ENCODE data around the gene CLSTN1.

Gene CLSTN1

DNA sequence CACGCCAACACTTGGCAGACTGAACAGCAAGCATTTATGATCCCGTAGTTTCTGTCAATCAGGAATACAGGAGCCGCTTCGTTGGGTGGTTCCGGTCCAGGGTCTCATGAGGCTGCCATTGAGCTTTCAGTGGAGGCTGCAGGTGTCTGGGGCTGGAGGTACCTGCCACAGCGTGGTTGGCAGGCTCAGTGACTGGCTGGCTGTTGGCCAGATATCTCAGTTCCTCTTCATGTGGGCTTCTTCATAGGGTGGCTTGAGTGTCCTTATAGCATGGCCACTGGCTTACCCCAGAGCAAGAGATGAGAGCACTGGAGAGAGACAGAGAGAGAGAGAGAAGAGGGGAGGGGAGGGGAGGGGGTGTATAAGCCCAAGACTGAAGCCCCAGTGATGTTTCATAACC, 142.9 kb downstream of the CLSTN1 start:
- H3K36me3 Mint-ChIP-seq (ENCODE audit: low read depth): no peaks in the 10 kb centered on the region
- H3K27me3 Mint-ChIP-seq (ENCODE audit: low read depth): peaks cover 9% of the 10 kb centered on the region
- TF ChIP-seq, protein P1, sequence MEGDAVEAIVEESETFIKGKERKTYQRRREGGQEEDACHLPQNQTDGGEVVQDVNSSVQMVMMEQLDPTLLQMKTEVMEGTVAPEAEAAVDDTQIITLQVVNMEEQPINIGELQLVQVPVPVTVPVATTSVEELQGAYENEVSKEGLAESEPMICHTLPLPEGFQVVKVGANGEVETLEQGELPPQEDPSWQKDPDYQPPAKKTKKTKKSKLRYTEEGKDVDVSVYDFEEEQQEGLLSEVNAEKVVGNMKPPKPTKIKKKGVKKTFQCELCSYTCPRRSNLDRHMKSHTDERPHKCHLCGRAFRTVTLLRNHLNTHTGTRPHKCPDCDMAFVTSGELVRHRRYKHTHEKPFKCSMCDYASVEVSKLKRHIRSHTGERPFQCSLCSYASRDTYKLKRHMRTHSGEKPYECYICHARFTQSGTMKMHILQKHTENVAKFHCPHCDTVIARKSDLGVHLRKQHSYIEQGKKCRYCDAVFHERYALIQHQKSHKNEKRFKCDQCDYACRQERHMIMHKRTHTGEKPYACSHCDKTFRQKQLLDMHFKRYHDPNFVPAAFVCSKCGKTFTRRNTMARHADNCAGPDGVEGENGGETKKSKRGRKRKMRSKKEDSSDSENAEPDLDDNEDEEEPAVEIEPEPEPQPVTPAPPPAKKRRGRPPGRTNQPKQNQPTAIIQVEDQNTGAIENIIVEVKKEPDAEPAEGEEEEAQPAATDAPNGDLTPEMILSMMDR (IDR thresholded peaks at IDR 0.05; ENCODE audit: unreplicated experiment in 3 of 3): no peak
- H3K9me3 Mint-ChIP-seq: no peaks in the 10 kb centered on the region
- H3K27ac Mint-ChIP-seq: no peak overlapping the region
- H3K4me1 Mint-ChIP-seq: no peaks in the 10 kb centered on the region
- no peak overlapping the region for H3K4me3 Mint-ChIP-seq

DNA sequence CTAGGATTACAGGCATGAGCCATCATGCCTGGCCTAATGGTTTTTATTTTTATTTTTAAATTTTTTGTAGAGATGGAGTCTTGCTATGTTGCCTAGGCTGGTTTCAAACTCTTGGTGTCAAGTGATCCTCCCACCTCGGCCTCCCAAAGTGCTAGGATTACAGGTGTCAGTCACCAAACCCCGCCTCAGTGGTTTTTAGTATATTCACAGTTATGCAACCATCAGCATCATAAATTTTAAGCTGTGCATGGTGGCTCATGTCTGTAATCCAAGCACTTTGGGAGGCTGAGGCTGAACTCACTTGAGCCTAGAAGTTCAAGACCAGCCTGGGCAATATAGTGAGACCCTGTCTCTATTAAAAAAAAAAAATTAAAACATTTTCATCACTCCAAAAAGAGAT, 143.7 kb downstream of the CLSTN1 start:
- Mint-ChIP-seq H3K9me3 (no peaks in the 10 kb centered on the region), H3K27me3 (ENCODE audit: low read depth) (peaks cover 6% of the 10 kb centered on the region), H3K36me3 (ENCODE audit: low read depth) (no peaks in the 10 kb centered on the region), H3K4me3 (no peak overlapping the region), H3K27ac (no peak overlapping the region), H3K4me1 (no peaks in the 10 kb centered on the region)
- TF ChIP-seq, protein P1 (IDR thresholded peaks at IDR 0.05; ENCODE audit: unreplicated experiment in 3 of 3): no peak
